Pulmonary artery endothelial cell (primary cell): Measurements from ENCODE around the gene ARHGAP31. TPM values are rescaled to one million over a fixed set of nuclear protein-coding genes. Genes with fewer than 3 reads are reported as not detected.
A peak's percentile ranks its signal among the peaks of the same experiment; 100 is the strongest.
"Not testable (repeated sequence)": the region's sequence is repeated elsewhere in the genome, so short reads cannot be mapped to it uniquely, and the experiment has no call there.

Source experiments
- DNase-seq: peaks from one replicate; pipeline ENCODE4 v3.0.0-alpha.2; 2011; ENCODE audit warnings: low read depth, low spot score
- total RNA-seq: library from RNA; depleted of rRNA; stranded (reverse); fragments of >200 nt; gene quantifications from 2 replicates; pipeline ENCODE4 v1.2.3, GENCODE V29; 2014

ARHGAP31 gene
- total RNA-seq, 1 donor from 2014 or later, result 24.0 TPM

DNA sequence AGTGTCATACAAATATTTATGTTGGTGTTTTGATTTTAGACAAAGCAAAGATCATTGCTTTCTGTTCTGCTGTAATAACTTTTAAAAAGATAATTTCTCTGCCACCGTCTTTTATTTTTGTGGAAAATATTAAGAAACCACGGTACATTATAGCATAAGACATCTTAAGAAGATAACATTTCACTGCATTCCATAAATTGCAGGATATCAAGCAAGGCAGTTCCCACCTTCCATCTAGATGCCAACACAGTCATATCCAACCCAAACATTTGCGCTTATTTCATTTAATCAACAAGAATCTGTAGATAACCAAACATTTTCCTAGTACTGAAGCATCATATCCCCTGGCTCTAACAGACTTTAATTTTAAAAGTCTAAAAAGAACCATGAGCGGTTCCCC lies 25.1 kb downstream of the ARHGAP31 start:
- DNase-seq, result no peak

- not testable (repeated sequence) for DNase-seq
Measured at GRCh38 chr3:119320785-119321184, 26.6 kb downstream of the ARHGAP31 start.

- no peak for DNase-seq
Measured at GRCh38 chr3:119322021-119322834, 28.0 kb downstream of the ARHGAP31 start.

DNA sequence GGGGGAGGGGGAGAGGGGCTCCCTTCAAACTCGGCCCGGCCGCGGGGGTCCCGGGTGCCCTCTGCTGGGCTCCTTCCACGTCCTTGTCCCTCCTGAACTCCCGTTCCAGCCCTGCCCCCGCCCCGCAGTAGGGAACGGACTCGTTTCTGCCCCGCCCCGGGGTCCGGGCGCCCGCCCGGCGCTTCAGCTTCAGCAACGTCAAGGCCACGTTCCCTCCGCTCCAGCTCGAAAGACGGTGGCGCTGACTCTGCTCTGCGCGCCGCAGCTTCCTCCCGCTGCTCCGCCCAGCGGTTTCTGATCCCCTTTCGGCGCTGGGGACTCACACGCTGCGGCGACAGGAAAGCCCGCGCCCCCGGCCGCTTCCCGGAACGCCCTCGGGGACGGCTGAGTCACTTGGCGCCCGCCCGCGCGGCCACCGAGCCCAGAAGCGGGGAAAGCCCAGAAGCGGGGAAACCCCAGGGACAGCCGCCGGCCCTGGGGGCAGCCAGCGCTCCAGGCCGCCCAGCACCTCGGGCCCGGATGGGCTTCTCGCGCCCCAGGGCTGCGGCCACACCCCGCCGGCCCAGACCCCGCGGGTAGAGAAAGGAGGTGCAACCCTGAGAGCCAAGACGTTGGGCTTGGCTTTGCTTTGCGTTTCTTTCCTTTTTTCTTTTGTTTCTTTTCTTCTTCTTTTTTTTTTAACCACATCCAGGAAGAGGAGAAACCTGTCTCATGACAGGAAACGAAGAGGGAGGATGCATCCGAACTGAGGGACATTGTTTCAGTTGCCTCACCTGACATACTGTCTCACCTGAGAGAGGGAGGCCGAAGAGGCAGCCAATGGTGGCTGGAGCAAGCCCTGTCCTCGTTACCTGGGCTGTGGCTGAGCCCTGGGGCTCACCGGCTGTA lies 28.9 kb downstream of the ARHGAP31 start:
- DNase-seq, result peak; percentile 40

DNA sequence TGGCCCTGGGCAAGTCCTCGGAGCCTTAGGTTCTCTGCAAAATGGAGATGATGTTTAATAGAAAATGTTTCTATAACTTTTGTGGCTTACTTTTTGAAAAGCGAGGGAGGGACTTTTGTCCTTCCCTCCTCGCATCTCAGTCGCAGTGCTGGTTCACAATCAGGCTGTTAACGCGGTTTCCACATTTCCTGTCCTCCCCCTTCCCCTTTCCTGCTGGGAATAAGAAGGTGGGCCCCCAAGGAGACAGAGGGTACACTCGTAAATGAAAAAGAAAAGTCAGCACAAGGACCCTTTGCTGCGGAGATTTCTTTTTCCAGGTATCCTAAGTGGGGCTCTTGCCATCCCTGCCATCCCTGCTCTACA lies 29.5 kb downstream of the ARHGAP31 start:
- no peak for DNase-seq

GRCh38 chr3:119324899-119325298 lies 30.7 kb downstream of the ARHGAP31 start:
- no peak for DNase-seq

GRCh38 chr3:119326976-119327375 lies 32.8 kb downstream of the ARHGAP31 start:
- no peak for DNase-seq

- no peak for DNase-seq
Measured at GRCh38 chr3:119329551-119329950, 35.4 kb downstream of the ARHGAP31 start.

GRCh38 chr3:119330181-119330580 lies 36.0 kb downstream of the ARHGAP31 start:
- no peak for DNase-seq

GRCh38 chr3:119330858-119331257 lies 36.7 kb downstream of the ARHGAP31 start:
- no peak for DNase-seq

DNA sequence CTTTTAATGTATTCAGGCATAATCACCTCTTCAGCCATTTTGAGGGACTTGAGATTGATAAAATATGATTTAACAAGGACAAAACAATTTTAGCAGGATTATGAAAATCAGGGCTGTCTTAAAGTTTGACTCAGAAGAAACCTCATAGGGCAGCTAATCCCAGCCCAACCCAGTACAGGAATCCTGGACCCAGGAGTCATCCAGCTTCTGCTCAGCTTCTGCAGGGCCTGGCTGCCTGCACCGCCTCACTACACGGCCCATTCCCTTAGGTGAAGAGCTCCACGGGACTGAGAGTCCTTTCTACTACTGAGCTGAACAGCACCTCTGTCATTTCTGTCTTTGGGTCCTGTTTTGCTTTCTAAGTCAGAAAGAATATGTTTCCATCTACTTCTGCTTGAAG lies 37.5 kb downstream of the ARHGAP31 start:
- DNase-seq, result no peak

DNA sequence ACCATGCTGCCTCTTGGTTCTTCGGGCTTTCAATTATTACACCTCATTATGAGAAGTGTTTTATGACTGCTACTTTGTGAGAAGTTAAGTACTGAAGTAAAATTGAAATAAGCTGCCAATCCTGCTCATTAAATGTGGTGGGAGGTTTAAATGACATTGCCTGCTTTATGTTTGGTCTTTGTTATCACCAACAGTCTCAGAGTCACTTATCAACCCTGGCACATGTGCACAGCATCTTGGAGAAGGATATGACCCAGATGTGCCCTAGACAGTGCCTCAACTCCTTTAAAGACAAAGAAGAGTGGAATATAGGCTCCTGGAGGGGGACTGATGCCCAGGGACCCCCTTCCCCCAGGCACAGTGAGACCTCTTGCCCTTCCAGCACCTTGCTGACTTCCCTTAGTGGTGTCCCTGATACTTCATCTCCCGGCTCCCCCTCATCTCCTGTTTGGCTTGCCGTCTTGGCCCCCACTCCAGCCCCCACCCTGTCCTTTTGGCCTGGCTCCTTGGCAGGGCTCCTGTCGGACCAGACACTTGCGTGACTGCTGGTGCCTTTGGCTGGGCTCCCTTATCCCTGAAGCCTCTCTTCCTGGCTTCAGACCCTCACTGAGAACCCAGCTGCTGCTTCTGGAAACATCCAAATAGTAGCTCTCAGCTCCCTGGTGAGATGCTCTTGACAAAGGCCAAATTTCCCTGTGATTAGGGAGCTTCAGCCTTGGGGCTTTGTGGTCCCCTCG lies 39.8 kb downstream of the ARHGAP31 start:
- no peak for DNase-seq

GRCh38 chr3:119336823-119337222 lies 42.6 kb downstream of the ARHGAP31 start:
- no peak for DNase-seq

GRCh38 chr3:119337407-119337806 lies 43.2 kb downstream of the ARHGAP31 start:
- not testable (repeated sequence) for DNase-seq

DNA sequence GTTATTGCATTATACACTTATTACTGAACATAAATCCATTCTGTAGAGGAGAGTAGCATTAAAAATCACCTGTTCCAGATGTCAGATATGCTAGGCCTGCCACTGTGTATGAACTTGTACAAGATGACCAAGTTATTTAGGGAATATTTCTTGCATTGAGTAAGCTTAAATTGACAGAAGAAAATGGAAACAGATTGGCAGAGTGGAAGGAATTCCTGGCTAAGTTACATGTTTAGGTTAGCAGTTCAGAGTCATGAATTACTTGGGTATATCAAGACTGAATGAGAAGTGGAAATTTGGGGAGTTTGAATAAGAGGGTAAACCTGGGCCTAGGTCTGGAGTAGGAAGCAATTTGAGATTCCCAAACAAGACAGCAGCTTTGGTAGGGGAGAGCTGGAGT lies 44.6 kb downstream of the ARHGAP31 start:
- no peak for DNase-seq

- no peak for DNase-seq
Measured at GRCh38 chr3:119340014-119340413, 45.8 kb downstream of the ARHGAP31 start.

- DNase-seq, result no peak
Measured at GRCh38 chr3:119340446-119340845, 46.3 kb downstream of the ARHGAP31 start.

GRCh38 chr3:119342176-119342575 lies 48.0 kb downstream of the ARHGAP31 start:
- no peak for DNase-seq

GRCh38 chr3:119343719-119344118 lies 49.5 kb downstream of the ARHGAP31 start:
- DNase-seq, result no peak

- DNase-seq, result no peak
Measured at GRCh38 chr3:119346076-119346496, 51.9 kb downstream of the ARHGAP31 start.

GRCh38 chr3:119347036-119347435 lies 52.9 kb downstream of the ARHGAP31 start:
- DNase-seq, result no peak
